CD8-positive, alpha-beta memory T cell (primary cell): ENCODE results near the gene ITGB7. TPM values are rescaled to one million over a fixed set of nuclear protein-coding genes. Genes with fewer than 3 reads are reported as not detected.

Experiments
- CTCF ChIA-PET: fragments of 350-600 bp; sonication (Branson Sonifier 250); formaldehyde crosslinking; loops from one replicate; lab custom pipeline; 2021; ENCODE audit warnings: antibody characterized with exemption; lab: Charles Lee
- POLR2A ChIA-PET: fragments of 350-600 bp; sonication (Branson Sonifier 250); formaldehyde crosslinking; loops from one replicate; lab custom pipeline; 2021; ENCODE audit warnings: antibody characterized with exemption; lab: Charles Lee
- DNase-seq, 5 donors: peaks; one replicate each; pipeline versions ENCODE4 v3.0.0 to v3.0.0-alpha.2; 2020 to 2022; ENCODE audit warnings: mixed read lengths in 1 of 5
- H3K27ac ChIP-seq: one replicate; pipeline ENCODE4 v1.7.0; 2013; ENCODE audit warnings: low read depth, mild to moderate bottlenecking, low read length, moderate library complexity
- H3K27me3 ChIP-seq: 2 replicates; pipeline ENCODE4 v1.7.0; 2013; ENCODE audit warnings: low read length, mild to moderate bottlenecking; ENCODE audit not compliant: insufficient read depth, poor library complexity, severe bottlenecking
- H3K36me3 ChIP-seq: 2 replicates; pipeline ENCODE4 v1.7.0; 2013; ENCODE audit warnings: mild to moderate bottlenecking, low read length, moderate library complexity; ENCODE audit not compliant: insufficient read depth
- H3K4me1 ChIP-seq: 2 replicates; pipeline ENCODE4 v1.7.0; 2013; ENCODE audit warnings: mild to moderate bottlenecking, low read length, moderate library complexity; ENCODE audit not compliant: insufficient read depth
- H3K4me3 ChIP-seq: 2 replicates; pipeline ENCODE4 v1.7.0; 2013; ENCODE audit warnings: mild to moderate bottlenecking, low read length
- H3K9me3 ChIP-seq: 2 replicates; pipeline ENCODE4 v1.7.0; 2013; ENCODE audit warnings: mild to moderate bottlenecking, low read length
- H3K27ac Mint-ChIP-seq, 8 donors: one replicate each; pipeline ENCODE4 v1.8.0; 2020 to 2021; ENCODE audit warnings: mixed read lengths in 8 of 8, mild to moderate bottlenecking in 6 of 8, inconsistent platforms in 3 of 8, moderate library complexity in 3 of 8
- H3K27me3 Mint-ChIP-seq, 2 donors: one replicate each; pipeline ENCODE4 v1.8.0; 2020 to 2021; ENCODE audit warnings: mixed read lengths in 2 of 2, mild to moderate bottlenecking in 1 of 2, moderate library complexity in 1 of 2
- H3K36me3 Mint-ChIP-seq, 3 donors: one replicate each; pipeline ENCODE4 v1.8.0; 2020 to 2021; ENCODE audit warnings: mixed read lengths in 3 of 3, inconsistent platforms in 1 of 3, mild to moderate bottlenecking in 1 of 3
- H3K4me1 Mint-ChIP-seq, 3 donors: one replicate each; pipeline ENCODE4 v1.8.0; 2020 to 2021; ENCODE audit warnings: mixed read lengths in 3 of 3, inconsistent platforms in 1 of 3, mild to moderate bottlenecking in 1 of 3
- H3K4me3 Mint-ChIP-seq, 7 donors: one replicate each; pipeline ENCODE4 v1.8.0; 2020 to 2021; ENCODE audit warnings: mixed read lengths in 7 of 7, mild to moderate bottlenecking in 6 of 7, moderate library complexity in 4 of 7, inconsistent platforms in 2 of 7
- H3K9me3 Mint-ChIP-seq, 5 donors: one replicate each; pipeline ENCODE4 v1.8.0; 2020 to 2022; ENCODE audit warnings: mixed read lengths in 5 of 5, mild to moderate bottlenecking in 3 of 5, moderate library complexity in 2 of 5, inconsistent platforms in 1 of 5
- polyA plus RNA-seq: library from polyadenylated mRNA; unstranded; fragments of 300-500 nt; fragmentation: Illumina TruSeq; gene quantifications from one replicate; pipeline ENCODE4 v1.2.3, GENCODE V29; 2021
- total RNA-seq, 2 experiments: library from RNA; stranded (reverse); gene quantifications; one replicate each; pipeline ENCODE4 v1.2.3, GENCODE V29; 2021

The ITGB7 gene
- total and polyA plus RNA-seq, 3 experiments from 2014 or later: 292 to 339 (median 339) TPM

DNA sequence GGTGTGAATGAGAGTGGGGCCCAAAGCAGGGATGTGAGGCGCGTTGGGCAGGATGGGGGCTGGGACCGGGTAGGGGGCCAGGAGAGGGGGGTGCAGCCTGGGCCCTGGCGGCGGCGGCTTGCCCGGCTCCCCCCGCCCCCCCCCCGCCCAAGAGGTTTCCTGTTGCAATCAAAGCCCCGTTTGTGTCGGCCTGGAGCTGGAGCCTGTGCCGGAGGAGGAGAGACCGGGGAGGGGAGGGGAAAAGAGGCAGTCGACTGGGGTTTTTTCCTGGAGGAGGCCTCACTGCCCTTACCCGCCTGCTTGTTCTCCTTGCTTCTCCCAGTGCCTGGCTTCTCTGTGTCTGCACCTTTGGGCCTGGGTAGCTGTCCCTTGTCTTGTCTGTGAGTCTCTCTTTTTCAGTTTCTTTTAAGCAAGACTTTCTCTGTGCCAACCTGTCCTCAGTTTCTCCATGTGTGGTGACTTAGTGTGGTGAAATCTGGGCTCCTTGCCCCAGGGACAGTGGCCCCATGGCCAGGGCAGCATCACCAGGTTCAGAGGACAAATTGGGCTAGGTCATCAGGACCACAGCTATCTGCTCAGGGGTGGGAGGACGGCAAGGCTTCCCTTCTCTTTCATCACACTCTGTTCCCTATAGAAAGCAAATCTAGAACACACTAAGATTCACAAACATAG lies 16.5 kb upstream of the ITGB7 start:
- DNase-seq: peak in 2 of 5 donors; percentile 30 to 51
- peak overlapping the region; percentile 8 for H3K4me3 ChIP-seq
- peaks cover 61 to 77% (median 67%) of the 10 kb centered on the region in 3 donors for H3K4me1 Mint-ChIP-seq
- H3K27me3 ChIP-seq: no peaks in the 10 kb centered on the region
- H3K4me3 Mint-ChIP-seq: peak overlapping the region; percentile 71 to 83 (median 82)
- no peaks in the 10 kb centered on the region for H3K36me3 ChIP-seq
- H3K27ac ChIP-seq: no peak overlapping the region
- H3K36me3 Mint-ChIP-seq: peaks cover 0 to 21% (median 4%) of the 10 kb centered on the region in 3 donors
- H3K4me1 ChIP-seq: peaks cover 46% of the 10 kb centered on the region
- ChIA-PET CTCF (interaction anchor here (0.7 to 1.9 kb wide), 4 partner anchors 10 to 98 kb away, joined by 4 to 13 read pairs (median 6); partner anchors contain the start of genes AAAS and ESPL1), POLR2A (interaction anchor here (0.6 to 1.4 kb wide), 5 partner anchors 16 to 278 kb away, joined by 3 to 7 read pairs (median 5); partner anchors contain the start of genes CSAD, ITGB7, TARBP2 and ZNF740)
- H3K9me3 Mint-ChIP-seq: no peaks in the 10 kb centered on the region
- peak overlapping the region; percentile 79 to 98 (median 93) for H3K27ac Mint-ChIP-seq
- H3K9me3 ChIP-seq: no peaks in the 10 kb centered on the region
- no peaks in the 10 kb centered on the region for H3K27me3 Mint-ChIP-seq

- no peaks in the 10 kb centered on the region for H3K9me3 ChIP-seq
- peak overlapping the region; percentile 79 to 98 (median 93) for H3K27ac Mint-ChIP-seq
- peaks cover 64 to 77% (median 74%) of the 10 kb centered on the region in 3 donors for H3K4me1 Mint-ChIP-seq
- no peak overlapping the region for H3K27ac ChIP-seq
- ChIA-PET POLR2A (interaction anchor here (0.7 to 1.4 kb wide), 2 partner anchors 16 to 93 kb away, joined by 5 to 7 read pairs; partner anchors contain the start of gene ITGB7), CTCF (interaction anchor here (0.7 to 1.9 kb wide), 4 partner anchors 9 to 98 kb away, joined by 4 to 13 read pairs (median 6); partner anchors contain the start of genes AAAS and ESPL1)
- DNase-seq: no peak
- peak overlapping the region; percentile 61 to 85 (median 82) for H3K4me3 Mint-ChIP-seq
- H3K9me3 Mint-ChIP-seq: no peaks in the 10 kb centered on the region
- H3K4me3 ChIP-seq: no peak overlapping the region
- no peaks in the 10 kb centered on the region for H3K36me3 ChIP-seq
- H3K27me3 Mint-ChIP-seq: no peaks in the 10 kb centered on the region
- peaks cover 0 to 21% (median 4%) of the 10 kb centered on the region in 3 donors for H3K36me3 Mint-ChIP-seq
- H3K27me3 ChIP-seq: no peaks in the 10 kb centered on the region
- peaks cover 53% of the 10 kb centered on the region for H3K4me1 ChIP-seq
Observed at GRCh38 chr12:53222806-53223261, 15.8 kb upstream of the ITGB7 start.

DNA sequence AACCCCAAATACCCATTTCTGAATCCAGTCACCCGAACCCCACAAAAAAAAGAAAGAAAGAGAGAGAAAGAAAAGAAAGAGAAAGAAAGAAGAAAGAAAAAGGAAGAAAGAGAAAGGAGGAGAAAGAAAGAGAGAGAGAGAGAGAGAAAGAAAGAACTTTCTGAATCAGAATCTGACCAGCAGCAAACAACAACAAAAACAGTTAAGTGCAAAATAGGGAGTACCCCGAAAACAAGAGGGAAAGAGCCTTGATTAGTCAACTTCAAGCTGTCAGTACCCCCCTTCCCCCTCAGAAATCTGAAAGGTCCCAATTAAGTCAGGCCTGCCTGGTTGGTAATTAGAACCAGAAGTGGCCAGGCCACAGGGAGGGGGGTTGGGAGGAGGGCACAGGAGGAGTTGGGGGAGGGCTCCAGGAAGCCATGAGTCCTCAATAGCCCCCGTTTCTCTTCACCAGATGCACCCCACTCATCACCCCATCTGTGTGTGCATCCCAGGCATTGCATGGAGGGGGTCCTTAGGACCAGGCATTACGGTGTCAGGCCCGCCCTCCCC lies 15.2 kb upstream of the ITGB7 start:
- no peaks in the 10 kb centered on the region for H3K36me3 ChIP-seq
- ChIA-PET POLR2A (interaction anchor here (1.4 kb wide), 1 partner anchor 15 kb away, joined by 5 read pairs; the partner anchor contains the start of gene ITGB7), CTCF (interaction anchor here (1.6 to 12.5 kb wide), 4 partner anchors 8 to 99 kb away, joined by 4 to 165 read pairs (median 10); partner anchors contain the start of genes AAAS and ESPL1)
- Mint-ChIP-seq H3K27me3 (no peaks in the 10 kb centered on the region), H3K4me3 (peak overlapping the region; percentile 72 to 85 (median 82)), H3K4me1 (peaks cover 68 to 80% (median 80%) of the 10 kb centered on the region in 3 donors), H3K27ac (peak overlapping the region; percentile 79 to 98 (median 93)), H3K9me3 (no peaks in the 10 kb centered on the region), H3K36me3 (peaks cover 0 to 21% (median 4%) of the 10 kb centered on the region in 3 donors)
- no peaks in the 10 kb centered on the region for H3K27me3 ChIP-seq
- peaks cover 59% of the 10 kb centered on the region for H3K4me1 ChIP-seq
- H3K9me3 ChIP-seq: no peaks in the 10 kb centered on the region
- DNase-seq: peak in 1 of 5 donors; percentile 45
- H3K27ac ChIP-seq: peak overlapping the region; percentile 57
- peak overlapping the region; percentile 43 for H3K4me3 ChIP-seq

- H3K27ac ChIP-seq: peak overlapping the region; percentile 87
- POLR2A ChIA-PET: interaction anchor here (0.5 to 3.0 kb wide), 9 partner anchors 10 to 229 kb away, joined by 3 to 25 read pairs (median 4); partner anchors contain the start of genes ESPL1 and ITGB7
- no peaks in the 10 kb centered on the region for H3K36me3 ChIP-seq
- H3K4me3 ChIP-seq: peak overlapping the region; percentile 96
- Mint-ChIP-seq H3K27ac (peak overlapping the region; percentile 90 to 98 (median 96)), H3K4me1 (peaks cover 72 to 82% (median 81%) of the 10 kb centered on the region in 3 donors), H3K9me3 (no peaks in the 10 kb centered on the region), H3K27me3 (no peaks in the 10 kb centered on the region), H3K36me3 (peaks cover 0 to 17% (median 0%) of the 10 kb centered on the region in 3 donors), H3K4me3 (peak overlapping the region; percentile 93 to 99 (median 96))
- peaks cover 67% of the 10 kb centered on the region for H3K4me1 ChIP-seq
- no peaks in the 10 kb centered on the region for H3K27me3 ChIP-seq
- peak in 4 of 5 donors; percentile 42 to 71 (median 62) for DNase-seq
- CTCF ChIA-PET: interaction anchor here (1.0 to 13.9 kb wide), 6 partner anchors 8 to 47 kb away, joined by 3 to 166 read pairs (median 8); partner anchors contain the start of genes ESPL1 and ITGB7
- H3K9me3 ChIP-seq: no peaks in the 10 kb centered on the region
Observed at GRCh38 chr12:53221203-53222080, 14.4 kb upstream of the ITGB7 start.

- Histone ChIP-seq H3K27me3 (no peaks in the 10 kb centered on the region), H3K4me3 (peak overlapping the region; percentile 96), H3K4me1 (peaks cover 72% of the 10 kb centered on the region), H3K27ac (peak overlapping the region; percentile 87), H3K36me3 (no peaks in the 10 kb centered on the region), H3K9me3 (no peaks in the 10 kb centered on the region)
- Mint-ChIP-seq H3K27me3 (no peaks in the 10 kb centered on the region), H3K27ac (peak overlapping the region; percentile 90 to 98 (median 96)), H3K9me3 (no peaks in the 10 kb centered on the region), H3K4me1 (peaks cover 76 to 85% (median 85%) of the 10 kb centered on the region in 3 donors), H3K4me3 (peak overlapping the region; percentile 93 to 99 (median 96)), H3K36me3 (peaks cover 0 to 22% (median 4%) of the 10 kb centered on the region in 3 donors)
- ChIA-PET POLR2A (interaction anchor here (0.7 to 3.0 kb wide), 13 partner anchors 11 to 118 kb away, joined by 3 to 25 read pairs (median 7); partner anchors contain the start of genes AAAS, CSAD, ESPL1 and ITGB7), CTCF (interaction anchor here (0.7 to 13.9 kb wide), 14 partner anchors 8 to 125 kb away, joined by 3 to 166 read pairs (median 6); partner anchors contain the start of genes AAAS, ESPL1 and ITGB7)
- peak; percentile 67 to 86 (median 75) for DNase-seq
Observed at GRCh38 chr12:53220694-53221202, 13.7 kb upstream of the ITGB7 start.

DNA sequence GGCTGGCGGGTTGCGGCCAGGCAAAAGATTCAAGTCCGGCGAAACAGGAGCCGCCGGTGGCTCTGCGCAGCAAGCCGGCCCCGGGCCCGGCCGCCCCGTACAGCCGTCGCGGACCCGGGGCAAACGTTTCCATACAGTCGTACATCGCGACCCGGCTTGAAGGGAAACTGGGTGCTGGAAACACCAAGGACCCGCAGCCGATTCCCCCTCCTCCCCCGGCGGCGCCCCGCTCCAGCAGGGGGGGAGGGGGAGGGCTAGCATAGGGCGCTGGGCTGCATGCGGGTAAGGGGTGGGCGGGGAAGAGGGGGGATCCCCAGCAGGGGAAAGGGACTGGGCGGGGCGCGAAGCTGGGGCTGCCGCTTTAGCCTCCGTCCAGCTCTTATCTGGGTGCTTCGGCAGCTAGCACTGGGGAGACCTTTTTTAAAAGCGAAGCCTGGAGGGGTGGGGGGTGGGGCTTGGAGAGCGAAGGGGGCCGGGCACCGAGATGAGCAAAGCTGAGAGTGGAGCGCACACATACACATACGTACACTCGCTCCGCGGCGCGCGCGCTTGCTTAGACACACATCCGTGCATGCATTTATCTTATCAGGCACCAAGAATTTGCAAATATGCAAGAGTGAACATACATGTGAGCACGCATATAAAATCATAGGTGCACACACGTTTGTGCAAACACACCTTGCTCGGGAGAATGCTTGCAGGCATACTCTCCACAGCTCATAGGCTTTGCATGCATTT lies 13.1 kb upstream of the ITGB7 start:
- Histone ChIP-seq H3K27me3 (no peaks in the 10 kb centered on the region), H3K36me3 (no peaks in the 10 kb centered on the region), H3K27ac (peak overlapping the region; percentile 57), H3K4me1 (peaks cover 69% of the 10 kb centered on the region), H3K4me3 (peak overlapping the region; percentile 96), H3K9me3 (no peaks in the 10 kb centered on the region)
- Mint-ChIP-seq H3K9me3 (no peaks in the 10 kb centered on the region), H3K4me3 (peak overlapping the region; percentile 93 to 99 (median 96)), H3K27me3 (no peaks in the 10 kb centered on the region), H3K36me3 (peaks cover 0 to 28% (median 5%) of the 10 kb centered on the region in 3 donors), H3K27ac (peak overlapping the region; percentile 86 to 98 (median 96)), H3K4me1 (peaks cover 73 to 85% (median 84%) of the 10 kb centered on the region in 3 donors)
- ChIA-PET CTCF (interaction anchor here (0.7 to 13.9 kb wide), 16 partner anchors 8 to 125 kb away, joined by 3 to 166 read pairs (median 6); partner anchors contain the start of genes AAAS, CSAD, ESPL1 and ITGB7), POLR2A (interaction anchor here (0.6 to 3.0 kb wide), 15 partner anchors 11 to 160 kb away, joined by 3 to 25 read pairs (median 6); partner anchors contain the start of genes AAAS, CSAD, ESPL1 and ITGB7)
- peak; percentile 64 to 90 (median 74) for DNase-seq
